ENCODE results near the gene KIAA1549. TPM values are rescaled to one million over a fixed set of nuclear protein-coding genes. Genes with fewer than 3 reads are reported as not detected.

Gene KIAA1549
- total and polyA plus RNA-seq, 2 of the 8 experiments (the other 6 are each of a cell fraction or from before 2014, with no cell fraction given): 6.5 to 17.3 TPM

DNA sequence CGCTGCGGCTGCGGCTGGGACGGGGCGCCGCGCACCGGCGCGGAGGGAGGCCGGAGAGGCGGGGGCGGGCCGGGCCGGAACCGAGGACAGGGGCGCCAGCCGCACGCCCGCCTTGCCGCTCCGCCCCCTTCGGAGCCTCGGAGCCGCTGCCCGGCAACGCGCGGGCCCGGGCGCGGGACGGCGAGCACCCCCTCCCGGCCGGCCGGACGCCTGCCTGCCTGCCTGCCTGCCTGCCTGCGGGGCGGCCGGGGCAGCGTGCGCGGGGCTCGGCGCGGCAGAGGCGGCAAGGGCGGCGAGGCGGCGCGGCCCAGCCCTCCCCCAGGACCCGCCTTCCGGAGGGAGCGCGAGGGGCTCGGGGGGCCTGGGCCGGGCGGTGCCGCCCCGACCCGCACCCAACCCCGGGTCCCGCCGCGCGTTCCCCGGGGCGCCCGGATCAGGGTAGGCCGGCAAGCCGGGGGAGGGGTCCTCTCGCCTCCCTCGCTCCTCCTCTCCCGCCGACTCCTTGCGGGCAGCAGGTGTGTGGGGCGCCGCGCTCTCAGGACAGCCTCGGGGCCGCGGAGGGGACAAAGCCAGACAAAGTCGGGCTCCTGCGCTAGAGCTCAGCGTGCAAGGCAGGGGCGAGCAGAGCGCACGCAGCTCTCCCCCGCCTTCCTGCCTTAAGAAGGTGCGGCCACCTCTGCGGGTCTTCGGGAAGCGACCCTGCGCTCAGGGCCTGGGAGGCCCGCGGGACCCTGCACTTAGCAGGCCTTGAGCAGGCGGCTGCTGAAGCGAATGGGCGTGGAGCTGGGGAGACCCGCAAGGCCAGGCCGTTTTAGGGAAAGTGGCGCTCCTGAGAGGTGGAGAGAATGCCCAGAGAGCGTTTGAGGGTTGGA is at the start of gene KIAA1549 (continued):
- no peak for TF ChIP-seq EP300 (IDR thresholded peaks at IDR 0.05; ENCODE audit: borderline replicate concordance in 1 of 2, low read depth in 2 of 2, low read length in 2 of 2)
- TF ChIP-seq YY1 (IDR thresholded peaks at IDR 0.05; ENCODE audit: low read depth, low read length): no peak
- TF ChIP-seq KDM4A (IDR thresholded peaks at IDR 0.05; ENCODE audit: low read depth, low read length, severe bottlenecking): peak; percentile 87
- TF ChIP-seq SRF (IDR thresholded peaks at IDR 0.05; ENCODE audit: low read depth, low read length): no peak
- peak in 1 of 2 experiments; percentile 48; a peak in 2 of 4 replicates for TF ChIP-seq RAD21 (IDR thresholded peaks at IDR 0.05 in 1 of 2, conservative IDR thresholded peaks at IDR 0.05 in 1 of 2; ENCODE audit: low read depth in 2 of 2, low read length in 2 of 2)
- TF ChIP-seq, protein P1, sequence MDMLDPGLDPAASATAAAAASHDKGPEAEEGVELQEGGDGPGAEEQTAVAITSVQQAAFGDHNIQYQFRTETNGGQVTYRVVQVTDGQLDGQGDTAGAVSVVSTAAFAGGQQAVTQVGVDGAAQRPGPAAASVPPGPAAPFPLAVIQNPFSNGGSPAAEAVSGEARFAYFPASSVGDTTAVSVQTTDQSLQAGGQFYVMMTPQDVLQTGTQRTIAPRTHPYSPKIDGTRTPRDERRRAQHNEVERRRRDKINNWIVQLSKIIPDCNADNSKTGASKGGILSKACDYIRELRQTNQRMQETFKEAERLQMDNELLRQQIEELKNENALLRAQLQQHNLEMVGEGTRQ (IDR thresholded peaks at IDR 0.05; ENCODE audit: low read length): no peak
- TF ChIP-seq POLR2A (IDR thresholded peaks at IDR 0.05; ENCODE audit: control extremely low read depth in 1 of 2, low read depth in 2 of 2, low read length in 2 of 2): peak in 1 of 2 experiments; percentile 18; a peak in 2 of 3 replicates
- TF ChIP-seq TEAD4 (IDR thresholded peaks at IDR 0.05; ENCODE audit: low read depth, low read length): no peak
- TF ChIP-seq CTBP2 (IDR thresholded peaks at IDR 0.05; ENCODE audit: borderline replicate concordance, insufficient read depth, insufficient read length, low read length): no peak
- peak in 1 of 2 experiments; percentile 72; a peak in 1 of 4 replicates for TF ChIP-seq HDAC2 (IDR thresholded peaks at IDR 0.05; ENCODE audit: borderline replicate concordance in 1 of 2, low read depth in 2 of 2, low read length in 2 of 2)
- TF ChIP-seq, protein P2, sequence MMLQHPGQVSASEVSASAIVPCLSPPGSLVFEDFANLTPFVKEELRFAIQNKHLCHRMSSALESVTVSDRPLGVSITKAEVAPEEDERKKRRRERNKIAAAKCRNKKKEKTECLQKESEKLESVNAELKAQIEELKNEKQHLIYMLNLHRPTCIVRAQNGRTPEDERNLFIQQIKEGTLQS (IDR thresholded peaks at IDR 0.05; ENCODE audit: insufficient read depth, low read depth, low read length): no peak
- TF ChIP-seq MAFK (IDR thresholded peaks at IDR 0.05; ENCODE audit: low read depth, low read length): no peak
- TF ChIP-seq GTF2F1 (IDR thresholded peaks at IDR 0.05; ENCODE audit: borderline replicate concordance, low read depth, low read length): no peak
- no peak for TF ChIP-seq KDM5A (IDR thresholded peaks at IDR 0.05; ENCODE audit: low read length)
- TF ChIP-seq SUZ12 (IDR thresholded peaks at IDR 0.05; ENCODE audit: low read length): no peak
- TF ChIP-seq EZH2 (IDR thresholded peaks at IDR 0.05; ENCODE audit: low read depth, low read length, severe bottlenecking): peak; percentile 31
- TF ChIP-seq SP2 (IDR thresholded peaks at IDR 0.05; ENCODE audit: low read length): no peak
- TF ChIP-seq, protein P3, sequence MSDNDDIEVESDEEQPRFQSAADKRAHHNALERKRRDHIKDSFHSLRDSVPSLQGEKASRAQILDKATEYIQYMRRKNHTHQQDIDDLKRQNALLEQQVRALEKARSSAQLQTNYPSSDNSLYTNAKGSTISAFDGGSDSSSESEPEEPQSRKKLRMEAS (IDR thresholded peaks at IDR 0.05): peak; percentile 50; the same call in 1 of the 2 replicates
- TF ChIP-seq SAP30 (IDR thresholded peaks at IDR 0.05; ENCODE audit: insufficient read depth, insufficient replicate concordance, low read length): no peak
- no peak for TF ChIP-seq BACH1 (IDR thresholded peaks at IDR 0.05; ENCODE audit: low read length)

Data from H1 (cell line).